GM12878 (cell line): ENCODE results near the gene OAF. TPM values are rescaled to one million over a fixed set of nuclear protein-coding genes. Genes with fewer than 3 reads are reported as not detected.

Source experiments
- ATAC-seq: fragments of 200-7000 bp; cut with Tn5 transposase; 3 replicates; pipeline ENCODE4 v1.9.1; 2020; ENCODE audit warnings: mild to moderate bottlenecking, moderate library complexity
- BruUV-seq: library from RNA; stranded (reverse); fragments of 400-500 nt; replicated peaks from 2 replicates; lab custom pipeline; 2021; lab: Mats Ljungman, UMichigan
- CTCF ChIA-PET: fragments of 300-600 bp; sonication (Branson Sonifier 250); formaldehyde crosslinking; extraction: SDS; loops from one replicate; lab custom pipeline; 2021; ENCODE audit warnings: inconsistent platforms; lab: Yijun Ruan, JAX
- POLR2A ChIA-PET: fragments of 350-600 bp; formaldehyde crosslinking; extraction: SDS; loops from one replicate; lab custom pipeline; 2021; ENCODE audit warnings: inconsistent platforms; lab: Charles Lee
- RAD21 ChIA-PET: fragments of 300-600 bp; sonication (Branson Sonifier 250); formaldehyde crosslinking; loops from one replicate; lab custom pipeline; 2023; ENCODE audit warnings: antibody characterized with exemption; ENCODE audit not compliant: unreplicated experiment; lab: Charles Lee
- SMC1A ChIA-PET: fragments of 300-600 bp; sonication (Branson Sonifier 250); formaldehyde crosslinking; loops from one replicate; lab custom pipeline; 2023; ENCODE audit not compliant: unreplicated experiment, uncharacterized antibody; lab: Charles Lee
- DNase-seq: peaks from one replicate; pipeline ENCODE4 v3.0.0-alpha.2; 2011; ENCODE audit warnings: low read depth, low spot score
- FAIRE-seq: peaks from 3 replicates; lab custom pipeline; 2011; peaks lifted over from hg19 to GRCh38; lab: Jason Lieb, UNC
- H2AFZ ChIP-seq: 2 replicates; pipeline ENCODE4 v1.6.0; 2011; ENCODE audit warnings: low read depth, low read length, control low read depth; ENCODE audit not compliant: control insufficient read depth
- H3K27ac ChIP-seq: 2 replicates; pipeline ENCODE4 v1.5.1; 2011; ENCODE audit warnings: control low read depth; ENCODE audit not compliant: control insufficient read depth, insufficient read depth
- H3K27me3 ChIP-seq, 2 experiments: replicated peaks in 1 of 2; 2 replicates each; pipeline versions ENCODE4 v1.6.0 to v1.6.1; 2011; ENCODE audit warnings: low read length in 1 of 2; ENCODE audit not compliant: control insufficient read depth in 2 of 2, insufficient read depth in 2 of 2
- H3K36me3 ChIP-seq, 2 experiments: 2 replicates each; pipeline ENCODE4 v1.5.1; 2011; ENCODE audit warnings: low read length in 1 of 2; ENCODE audit not compliant: control insufficient read depth in 2 of 2, insufficient read depth in 2 of 2
- H3K4me1 ChIP-seq: 2 replicates; pipeline ENCODE4 v1.6.1; 2011; ENCODE audit warnings: mild to moderate bottlenecking, low read length, moderate library complexity, mixed read lengths; ENCODE audit not compliant: control insufficient read depth, insufficient read depth
- H3K4me2 ChIP-seq: 2 replicates; pipeline ENCODE4 v1.6.0; 2011; ENCODE audit warnings: control low read depth; ENCODE audit not compliant: control insufficient read depth, insufficient read depth
- H3K4me3 ChIP-seq: fragments of 200-600 bp; sonication (generic); 2 replicates; pipeline ENCODE4 v1.5.1; 2016
- H3K79me2 ChIP-seq: 2 replicates; pipeline ENCODE4 v1.6.0; 2011; ENCODE audit warnings: low read length; ENCODE audit not compliant: control insufficient read depth, insufficient read depth
- H3K9ac ChIP-seq: 2 replicates; pipeline ENCODE4 v1.8.0; 2011; ENCODE audit warnings: low read length, control low read depth, mixed read lengths; ENCODE audit not compliant: control insufficient read depth, insufficient read depth
- H3K9me3 ChIP-seq: replicated peaks from 3 replicates; pipeline ENCODE4 v1.5.1; 2011; ENCODE audit warnings: mild to moderate bottlenecking, low read length; ENCODE audit not compliant: control insufficient read depth, insufficient read depth
- H4K20me1 ChIP-seq: 2 replicates; pipeline ENCODE4 v1.6.0; 2011; ENCODE audit not compliant: control insufficient read depth, insufficient read depth
- ASH2L ChIP-seq: fragments of 300-600, 200-600 bp; sonication (generic); IDR thresholded peaks from 2 replicates; pipeline ENCODE4 v1.6.1; 2017; ENCODE audit warnings: low read depth, mild to moderate bottlenecking, borderline replicate concordance
- BCL3 ChIP-seq: IDR thresholded peaks from 2 replicates; pipeline ENCODE4 v1.6.1; 2011; ENCODE audit warnings: borderline replicate concordance, low read depth, mild to moderate bottlenecking, moderate library complexity, low read length; ENCODE audit not compliant: insufficient read depth, poor library complexity, severe bottlenecking
- EGR1 ChIP-seq, 2 experiments: IDR thresholded peaks; 1 replicate in 1 of 2; 2 replicates in 1 of 2; pipeline ENCODE4 v1.6.1; 2011 to 2012; ENCODE audit warnings: low read depth in 2 of 2, low read length in 2 of 2, borderline replicate concordance in 1 of 2, mild to moderate bottlenecking in 1 of 2, moderate library complexity in 1 of 2
- ETV6 ChIP-seq, 2 experiments: fragments of 450-650 bp in 1 of 2; IDR thresholded peaks in 1 of 2; conservative IDR thresholded peaks in 1 of 2; 2 replicates each; pipeline ENCODE4 v1.6.1; 2014; ENCODE audit warnings: antibody characterized with exemption in 1 of 2, borderline replicate concordance in 1 of 2, low read depth in 1 of 2, mild to moderate bottlenecking in 1 of 2, moderate library complexity in 1 of 2
- EZH2 ChIP-seq: IDR thresholded peaks from 2 replicates; pipeline ENCODE4 v1.6.1; 2012; ENCODE audit warnings: low read depth, mild to moderate bottlenecking, control low read depth, inconsistent platforms, low read length, borderline replicate concordance; ENCODE audit not compliant: control insufficient read depth
- MEF2A ChIP-seq: IDR thresholded peaks from 2 replicates; pipeline ENCODE4 v1.6.1; 2011; ENCODE audit warnings: low read depth, mild to moderate bottlenecking, low read length, moderate library complexity; ENCODE audit not compliant: insufficient read depth
- PAX8 ChIP-seq: fragments of 450-650 bp; IDR thresholded peaks from 2 replicates; pipeline ENCODE4 v1.6.1; 2017; ENCODE audit warnings: mild to moderate bottlenecking, moderate library complexity
- POLR2AphosphoS2 ChIP-seq: IDR thresholded peaks from 2 replicates; pipeline ENCODE4 v1.6.1; 2011; ENCODE audit warnings: low read depth, mild to moderate bottlenecking, low read length, improper control_type of control experiment, moderate library complexity
- SMAD1 ChIP-seq: fragments of 450-650 bp; IDR thresholded peaks from 2 replicates; pipeline ENCODE4 v1.6.1; 2018; ENCODE audit warnings: mild to moderate bottlenecking, low read depth; ENCODE audit not compliant: partially characterized antibody
- WGBS: methylation state at CpG from one replicate; pipeline ENCODE4 v1.1.6; 2016; ENCODE audit warnings: low lambda C conversion rate; ENCODE audit not compliant: insufficient replicate concordance, insufficient coverage; ENCODE audit errors: missing lambda C conversion rate; 5-methylcytosine and 5-hydroxymethylcytosine counted together
- in situ Hi-C: fragments of 300-500 bp; cut with MboI; formaldehyde crosslinking; loops from 9 replicates; pipeline ENCODE4 v1.14.3; 2018; ENCODE audit warnings: mixed read lengths
- intact Hi-C: fragments of 100-400 bp; cut with micrococcal nuclease; formaldehyde crosslinking; loops from one replicate; pipeline ENCODE4 v1.14.2; 2022; ENCODE audit not compliant: unreplicated experiment
- polyA plus RNA-seq, 11 experiments: library from polyadenylated mRNA; depleted of rRNA in 4 of 11; unstranded in 6 of 11; stranded (reverse) in 5 of 11; fragments of >200 nt; fragmentation: Nextera tagmentation in 4 of 11; fragmentation: Illumina TruSeq in 1 of 11; extraction: Ambion mirVana in 4 of 11; extraction: Trizol in 1 of 11; gene quantifications; 1 replicate in 1 of 11; 2 replicates in 10 of 11; pipeline versions ENCODE4 v1.2.1 to v1.2.3, GENCODE V29; 2011 to 2016; ENCODE audit warnings: inconsistent platforms in 2 of 11, missing spikeins in 2 of 11, low read depth in 1 of 11
- total RNA-seq, 4 experiments: library from RNA; depleted of rRNA in 3 of 4; stranded (reverse); fragments of >200 nt in 3 of 4; fragmentation: Illumina TruSeq in 1 of 4; extraction: Trizol in 1 of 4; gene quantifications; 2 replicates each; pipeline versions ENCODE4 v1.2.1 to v1.2.3, GENCODE V29; 2013 to 2021
- TF ChIP-seq, protein P1 (sequence below): IDR thresholded peaks from 2 replicates; pipeline ENCODE4 v1.6.1; 2011; ENCODE audit warnings: low read depth, mild to moderate bottlenecking, low read length, moderate library complexity, borderline replicate concordance; ENCODE audit errors: extremely low read depth

The OAF gene
- total and polyA plus RNA-seq, 10 of the 15 experiments (the other 5 are each of a cell fraction or from before 2014, with no cell fraction given): 0.10 to 4.7 (median 1.1) TPM

GRCh38 chr11:120188811-120189455, 21.9 kb upstream of the OAF start:
- no peak overlapping the region for H2AFZ ChIP-seq
- FAIRE-seq: no peak
- no TSS peak for BruUV-seq

More at GRCh38 chr11:120188811-120189455, 21.9 kb upstream of the OAF start:
- Histone ChIP-seq H4K20me1 (no peaks in the 10 kb centered on the region), H3K4me3 (no peak overlapping the region), H3K36me3 (no peaks in the 10 kb centered on the region), H3K4me2 (no peak overlapping the region), H3K9ac (no peak overlapping the region), H3K4me1 (peaks cover 8% of the 10 kb centered on the region), H3K27ac (no peak overlapping the region), H3K9me3 (no peaks in the 10 kb centered on the region), H3K79me2 (no peaks in the 10 kb centered on the region), H3K27me3 (no peaks in the 10 kb centered on the region; a peak in 3 of 4 replicates)
- no peak for ATAC-seq
- intact Hi-C loops (no loop called here), in situ Hi-C loops (no loop called here)
- 15% methylated on average over 4 of the region's 4 CpGs for WGBS
- CTCF ChIA-PET: interaction anchor here (1.7 kb wide), 1 partner anchor 111 kb away, joined by 4 read pairs; no protein-coding TSS in a partner anchor
- SMC1A ChIA-PET: interaction anchor here (1.1 kb wide), 1 partner anchor 111 kb away, joined by 3 read pairs; no protein-coding TSS in a partner anchor
- RAD21 ChIA-PET: no interaction called here
- DNase-seq: no peak
- POLR2A ChIA-PET: no interaction called here
- TF ChIP-seq ETV6 (conservative IDR thresholded peaks at IDR 0.05 in 1 of 2, IDR thresholded peaks at IDR 0.05 in 1 of 2; ENCODE audit: borderline replicate concordance in 1 of 2, low read depth in 1 of 2) (no peak), MEF2A (no peak), POLR2AphosphoS2 (no peak), ASH2L (no peak), EZH2 (no peak), PAX8 (no peak), SMAD1 (no peak), BCL3 (no peak), EGR1 (IDR thresholded peaks at IDR 0.05; ENCODE audit: borderline replicate concordance in 1 of 2, low read depth in 2 of 2, low read length in 2 of 2) (no peak)
- TF ChIP-seq, protein P1, sequence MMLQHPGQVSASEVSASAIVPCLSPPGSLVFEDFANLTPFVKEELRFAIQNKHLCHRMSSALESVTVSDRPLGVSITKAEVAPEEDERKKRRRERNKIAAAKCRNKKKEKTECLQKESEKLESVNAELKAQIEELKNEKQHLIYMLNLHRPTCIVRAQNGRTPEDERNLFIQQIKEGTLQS: no peak
